K562 treated with DMSO at 1 percent for 4 hours (cell line): Measurements from ENCODE around the gene CFAP44. TPM values are rescaled to one million over a fixed set of nuclear protein-coding genes. Genes with fewer than 3 reads are reported as not detected.

ENCODE experiments used
- total RNA-seq: library from RNA; unstranded; fragments of 300-600 nt; gene quantifications from 2 replicates; pipeline ENCODE4 v1.2.3, GENCODE V29; 2022; ENCODE audit not compliant: insufficient read depth

CFAP44 gene, protein sequence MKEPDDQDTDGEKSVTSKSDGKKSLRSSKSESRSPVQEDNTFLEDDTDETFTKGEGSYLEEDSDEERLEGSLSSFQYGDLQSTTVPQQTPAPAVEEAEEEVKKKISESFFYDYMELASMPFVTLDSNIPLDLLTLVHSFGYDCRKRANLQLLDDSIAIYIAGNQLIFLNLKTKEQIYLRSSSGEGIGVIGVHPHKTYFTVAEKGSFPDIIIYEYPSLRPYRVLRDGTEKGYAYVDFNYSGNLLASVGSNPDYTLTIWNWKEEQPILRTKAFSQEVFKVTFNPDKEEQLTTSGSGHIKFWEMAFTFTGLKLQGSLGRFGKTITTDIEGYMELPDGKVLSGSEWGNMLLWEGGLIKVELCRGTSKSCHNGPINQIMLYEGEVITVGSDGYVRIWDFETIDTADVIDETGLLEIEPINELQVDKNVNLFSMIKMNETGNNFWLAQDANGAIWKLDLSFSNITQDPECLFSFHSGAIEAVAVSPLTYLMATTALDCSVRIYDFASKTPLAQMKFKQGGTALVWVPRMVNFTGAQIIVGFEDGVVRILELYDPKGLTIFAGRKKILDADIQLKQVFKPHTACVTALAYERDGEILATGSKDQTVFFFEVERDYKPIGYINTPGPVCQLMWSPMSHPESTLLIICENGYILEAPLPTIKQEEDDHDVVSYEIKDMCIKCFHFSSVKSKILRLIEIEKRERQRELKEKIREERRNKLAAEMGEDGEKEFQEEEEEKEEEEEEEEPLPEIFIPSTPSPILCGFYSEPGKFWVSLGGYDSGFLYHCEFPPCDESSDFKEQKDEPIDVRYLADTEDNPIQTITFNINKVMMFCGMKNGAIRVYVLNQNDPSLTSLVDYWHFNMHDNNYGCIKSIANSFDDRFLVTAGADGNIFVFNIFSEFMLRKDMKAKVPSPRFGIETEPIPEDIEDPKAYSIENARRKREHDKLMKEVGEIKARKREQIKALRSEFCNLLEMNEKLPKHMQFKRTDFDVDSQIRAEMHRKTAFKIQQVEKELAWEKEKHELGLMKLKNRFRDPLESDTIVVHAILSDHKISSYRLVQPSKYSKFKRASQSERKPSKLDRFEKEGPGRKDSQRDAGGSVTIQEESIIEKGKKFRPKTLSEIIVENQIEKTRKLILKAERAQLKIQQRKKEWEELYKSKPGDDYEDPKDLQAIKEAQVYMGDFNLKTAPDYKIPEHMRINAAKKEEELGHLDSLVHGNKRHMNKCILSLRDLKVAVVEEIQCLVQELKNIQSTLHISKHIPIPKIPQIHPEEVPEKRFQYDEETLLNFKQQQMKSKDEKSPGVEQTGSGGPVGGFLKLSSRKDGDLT (N-terminal part only)
- total RNA-seq = 0.87 and 1.9 TPM in 2 replicates

DNA sequence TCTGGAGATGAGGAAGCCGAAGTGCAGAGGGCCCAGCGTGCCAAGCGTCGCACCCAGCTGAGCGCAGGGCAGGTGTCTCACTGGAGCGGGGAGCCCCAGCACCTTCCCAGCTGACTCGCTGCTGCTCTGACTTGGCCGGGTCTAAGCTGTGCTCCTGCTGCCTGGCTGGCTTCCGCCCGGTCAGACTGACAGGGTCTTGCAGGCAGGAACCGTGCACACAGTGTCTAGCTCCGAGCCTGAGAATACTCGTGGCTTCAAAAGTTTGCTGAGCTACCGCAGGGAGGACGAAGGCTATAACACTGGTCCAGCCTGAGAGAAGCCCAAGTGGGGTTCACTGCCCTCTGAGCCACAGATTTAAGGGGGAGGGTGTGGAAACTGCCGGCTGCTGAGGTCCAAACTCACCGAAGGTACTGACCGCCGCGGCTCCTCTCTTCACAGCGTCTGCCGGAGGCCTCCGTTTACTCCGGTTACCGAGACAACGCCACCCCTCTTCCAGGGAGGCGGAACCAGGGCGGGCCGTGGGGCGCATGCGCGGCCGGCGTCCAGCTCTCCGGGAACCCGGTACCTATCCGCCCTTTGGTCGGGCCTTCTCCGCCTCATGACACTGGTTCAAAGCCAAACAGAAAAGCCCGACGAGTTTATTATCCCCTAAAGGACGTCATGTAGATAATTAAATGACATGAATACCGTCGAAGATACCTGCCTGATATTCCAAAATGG, at the start of gene CFAP44:
Gene CFAP44, minus strand, starts transcription at position 443 of the 720 bp plus-strand sequence. CDS start 7,829 bp downstream, outside the sequence.

Other genes starting within 250 kb of the CFAP44 start
- not detected in 2 replicates for gene BOC, start 229.9 kb downstream of the CFAP44 start, total RNA-seq
- gene SPICE1, start 73.7 kb upstream of the CFAP44 start, total RNA-seq = 0.36 and 1.2 TPM in 2 replicates
- not detected in 2 replicates for gene SIDT1, start 91.1 kb upstream of the CFAP44 start, total RNA-seq